ENCODE measurements around the gene NCL.
A peak's percentile ranks its signal among the peaks of the same experiment; 100 is the strongest.

The NCL gene

GRCh38 chr2:231488331-231488730 lies 24.0 kb upstream of the NCL start:
- Histone ChIP-seq H3K9ac (ENCODE audit: low read length) (no peak overlapping the region), H3K27ac (ENCODE audit: low read depth, low read length, poor library complexity, severe bottlenecking) (no peak overlapping the region), H4K20me1 (ENCODE audit: insufficient read depth, low read length) (no peaks in the 10 kb centered on the region), H3K36me3 (ENCODE audit: insufficient read depth, low read length) (no peaks in the 10 kb centered on the region), H2AFZ (ENCODE audit: low read length) (no peak overlapping the region), H3K27me3 (ENCODE audit: insufficient read depth, low read length) (no peaks in the 10 kb centered on the region; the same call in 1 of the 2 replicates), H3K4me2 (ENCODE audit: low read length) (no peak overlapping the region), H3F3A (ENCODE audit: insufficient read depth, low read length) (no peaks in the 10 kb centered on the region), H3K4me1 (ENCODE audit: insufficient read depth, low read length, severe bottlenecking) (no peaks in the 10 kb centered on the region), H3K79me2 (ENCODE audit: insufficient read depth, low read length) (no peaks in the 10 kb centered on the region), H3K9me2 (ENCODE audit: low read depth, low read length) (no peaks in the 10 kb centered on the region), H3K4me3 (ENCODE audit: low read depth, low read length, poor library complexity, severe bottlenecking) (no peak overlapping the region), H3K9me3 (ENCODE audit: low read length) (no peaks in the 10 kb centered on the region)
- TF ChIP-seq EZH2 (IDR thresholded peaks at IDR 0.05; ENCODE audit: borderline replicate concordance, low read length) = no peak
- TF ChIP-seq, protein P1, sequence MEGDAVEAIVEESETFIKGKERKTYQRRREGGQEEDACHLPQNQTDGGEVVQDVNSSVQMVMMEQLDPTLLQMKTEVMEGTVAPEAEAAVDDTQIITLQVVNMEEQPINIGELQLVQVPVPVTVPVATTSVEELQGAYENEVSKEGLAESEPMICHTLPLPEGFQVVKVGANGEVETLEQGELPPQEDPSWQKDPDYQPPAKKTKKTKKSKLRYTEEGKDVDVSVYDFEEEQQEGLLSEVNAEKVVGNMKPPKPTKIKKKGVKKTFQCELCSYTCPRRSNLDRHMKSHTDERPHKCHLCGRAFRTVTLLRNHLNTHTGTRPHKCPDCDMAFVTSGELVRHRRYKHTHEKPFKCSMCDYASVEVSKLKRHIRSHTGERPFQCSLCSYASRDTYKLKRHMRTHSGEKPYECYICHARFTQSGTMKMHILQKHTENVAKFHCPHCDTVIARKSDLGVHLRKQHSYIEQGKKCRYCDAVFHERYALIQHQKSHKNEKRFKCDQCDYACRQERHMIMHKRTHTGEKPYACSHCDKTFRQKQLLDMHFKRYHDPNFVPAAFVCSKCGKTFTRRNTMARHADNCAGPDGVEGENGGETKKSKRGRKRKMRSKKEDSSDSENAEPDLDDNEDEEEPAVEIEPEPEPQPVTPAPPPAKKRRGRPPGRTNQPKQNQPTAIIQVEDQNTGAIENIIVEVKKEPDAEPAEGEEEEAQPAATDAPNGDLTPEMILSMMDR (IDR thresholded peaks at IDR 0.05; ENCODE audit: low read length) = no peak

DNA sequence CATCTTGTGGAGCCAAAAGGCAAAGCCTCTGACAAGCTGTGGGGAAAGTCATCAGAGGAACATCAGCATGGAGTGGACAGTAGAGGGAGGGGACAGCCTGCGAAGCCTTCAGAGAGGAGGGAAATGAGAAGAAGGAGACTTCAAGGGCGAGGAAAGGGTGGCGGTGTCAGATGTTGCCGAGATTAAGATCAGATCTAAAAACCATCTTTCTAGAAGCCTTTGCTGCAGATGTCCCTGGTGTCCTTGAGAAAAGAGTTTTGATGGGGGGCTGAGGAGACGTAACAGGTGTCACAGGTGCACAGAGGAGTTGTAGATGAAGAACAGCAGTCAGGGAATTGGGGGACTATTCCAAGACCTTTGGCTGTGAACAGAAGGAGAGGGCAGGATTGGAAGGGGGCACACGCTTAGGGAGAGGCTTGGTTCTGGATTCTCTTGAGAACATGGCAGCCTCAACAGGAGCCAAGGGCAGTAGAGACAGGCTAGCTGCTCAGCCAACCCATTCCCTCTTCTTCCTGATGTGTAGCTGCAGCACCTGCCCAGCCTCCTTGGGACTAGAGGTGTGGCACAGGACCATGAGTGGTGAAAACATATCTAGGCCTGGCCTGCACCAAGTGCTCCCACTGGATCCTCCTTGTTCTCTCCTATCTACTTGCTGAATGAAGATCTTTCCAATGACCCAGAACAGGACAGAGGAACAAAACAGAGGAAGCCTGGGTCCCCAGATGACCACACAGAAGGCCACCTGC lies 22.7 kb upstream of the NCL start:
- no peaks in the 10 kb centered on the region for H4K20me1 ChIP-seq (ENCODE audit: insufficient read depth, low read length)
- no peaks in the 10 kb centered on the region for H3F3A ChIP-seq (ENCODE audit: insufficient read depth, low read length)
- H3K27me3 ChIP-seq (ENCODE audit: insufficient read depth, low read length) = no peaks in the 10 kb centered on the region; the same call in 1 of the 2 replicates
- H2AFZ ChIP-seq (ENCODE audit: low read length) = no peak overlapping the region
- H3K36me3 ChIP-seq (ENCODE audit: insufficient read depth, low read length) = no peaks in the 10 kb centered on the region
- no peak for TF ChIP-seq EZH2 (IDR thresholded peaks at IDR 0.05; ENCODE audit: borderline replicate concordance, low read length)
- TF ChIP-seq, protein P1 (IDR thresholded peaks at IDR 0.05; ENCODE audit: low read length) = no peak
- no peak overlapping the region for H3K4me3 ChIP-seq (ENCODE audit: low read depth, low read length, poor library complexity, severe bottlenecking)
- H3K27ac ChIP-seq (ENCODE audit: low read depth, low read length, poor library complexity, severe bottlenecking) = no peak overlapping the region
- no peaks in the 10 kb centered on the region for H3K9me3 ChIP-seq (ENCODE audit: low read length)
- no peaks in the 10 kb centered on the region for H3K79me2 ChIP-seq (ENCODE audit: insufficient read depth, low read length)
- H3K4me1 ChIP-seq (ENCODE audit: insufficient read depth, low read length, severe bottlenecking) = peaks cover 11% of the 10 kb centered on the region
- H3K9me2 ChIP-seq (ENCODE audit: low read depth, low read length) = no peaks in the 10 kb centered on the region
- no peak overlapping the region for H3K4me2 ChIP-seq (ENCODE audit: low read length)
- no peak overlapping the region for H3K9ac ChIP-seq (ENCODE audit: low read length)

GRCh38 chr2:231483398-231484329 lies 19.4 kb upstream of the NCL start:
- Histone ChIP-seq H3K27me3 (ENCODE audit: insufficient read depth, low read length) (no peaks in the 10 kb centered on the region; the same call in 1 of the 2 replicates), H3K4me3 (ENCODE audit: low read depth, low read length, poor library complexity, severe bottlenecking) (peak overlapping the region; percentile 50), H3K9ac (ENCODE audit: low read length) (no peak overlapping the region), H3K4me1 (ENCODE audit: insufficient read depth, low read length, severe bottlenecking) (peaks cover 11% of the 10 kb centered on the region), H3K27ac (ENCODE audit: low read depth, low read length, poor library complexity, severe bottlenecking) (no peak overlapping the region), H2AFZ (ENCODE audit: low read length) (no peak overlapping the region), H3F3A (ENCODE audit: insufficient read depth, low read length) (no peaks in the 10 kb centered on the region), H3K36me3 (ENCODE audit: insufficient read depth, low read length) (no peaks in the 10 kb centered on the region), H3K79me2 (ENCODE audit: insufficient read depth, low read length) (no peaks in the 10 kb centered on the region), H3K9me3 (ENCODE audit: low read length) (no peaks in the 10 kb centered on the region), H4K20me1 (ENCODE audit: insufficient read depth, low read length) (no peaks in the 10 kb centered on the region), H3K9me2 (ENCODE audit: low read depth, low read length) (no peaks in the 10 kb centered on the region), H3K4me2 (ENCODE audit: low read length) (peak overlapping the region; percentile 49)
- no peak for TF ChIP-seq EZH2 (IDR thresholded peaks at IDR 0.05; ENCODE audit: borderline replicate concordance, low read length)
- TF ChIP-seq, protein P1 (IDR thresholded peaks at IDR 0.05; ENCODE audit: low read length) = no peak
